ENCODE results near the gene GPATCH8.

GPATCH8 gene

GRCh38 chr17:44502598-44503146, 534 bp downstream of the GPATCH8 start:
- Histone ChIP-seq H3K36me3 (no peaks in the 10 kb centered on the region; the same call in 1 of the 2 replicates), H3K4me1 (0 out of 2 replicates have a peak, but pooled peaks cover 3% of the 10 kb centered on the region), H3K9me3 (no peaks in the 10 kb centered on the region), H3K27me3 (no peaks in the 10 kb centered on the region), H3K4me3 (ENCODE audit: low read depth, low read length) (peak overlapping the region; percentile 66)
- no peak for TF ChIP-seq CTCF (IDR thresholded peaks at IDR 0.05; ENCODE audit: low read depth, low read length)
- DNase-seq = peak; percentile 52

GRCh38 chr17:44501866-44502375, 1.3 kb downstream of the GPATCH8 start:
- H3K36me3 ChIP-seq = no peaks in the 10 kb centered on the region; the same call in 1 of the 2 replicates
- TF ChIP-seq CTCF (IDR thresholded peaks at IDR 0.05; ENCODE audit: low read depth, low read length) = no peak
- H3K4me1 ChIP-seq = 0 out of 2 replicates have a peak, but pooled peaks cover 3% of the 10 kb centered on the region
- H3K27me3 ChIP-seq = no peaks in the 10 kb centered on the region
- DNase-seq = no peak
- peak overlapping the region; percentile 66 for H3K4me3 ChIP-seq (ENCODE audit: low read depth, low read length)
- H3K9me3 ChIP-seq = no peaks in the 10 kb centered on the region

GRCh38 chr17:44499722-44500121, 3.5 kb downstream of the GPATCH8 start:
- H3K9me3 ChIP-seq = no peaks in the 10 kb centered on the region
- 0 out of 2 replicates have a peak, but pooled peaks cover 3% of the 10 kb centered on the region for H3K4me1 ChIP-seq
- no peak overlapping the region for H3K4me3 ChIP-seq (ENCODE audit: low read depth, low read length)
- no peaks in the 10 kb centered on the region for H3K27me3 ChIP-seq
- H3K36me3 ChIP-seq = no peaks in the 10 kb centered on the region; the same call in 1 of the 2 replicates
- no peak for DNase-seq
- no peak for TF ChIP-seq CTCF (IDR thresholded peaks at IDR 0.05; ENCODE audit: low read depth, low read length)

- H3K4me3 ChIP-seq (ENCODE audit: low read depth, low read length) = no peak overlapping the region
- H3K4me1 ChIP-seq = no peaks in the 10 kb centered on the region
- no peaks in the 10 kb centered on the region; the same call in 1 of the 2 replicates for H3K36me3 ChIP-seq
- no peak for DNase-seq
- no peak for TF ChIP-seq CTCF (IDR thresholded peaks at IDR 0.05; ENCODE audit: low read depth, low read length)
- no peaks in the 10 kb centered on the region for H3K27me3 ChIP-seq
- H3K9me3 ChIP-seq = no peaks in the 10 kb centered on the region
These were observed 6.4 kb downstream of the GPATCH8 start for GRCh38 chr17:44496815-44497214.

GRCh38 chr17:44493339-44493738, 9.9 kb downstream of the GPATCH8 start:
- no peak overlapping the region for H3K4me3 ChIP-seq (ENCODE audit: low read depth, low read length)
- H3K9me3 ChIP-seq = no peaks in the 10 kb centered on the region; the same call in 1 of the 2 replicates
- peaks cover 5% of the 10 kb centered on the region for H3K36me3 ChIP-seq
- H3K4me1 ChIP-seq = no peaks in the 10 kb centered on the region
- no peaks in the 10 kb centered on the region for H3K27me3 ChIP-seq
- TF ChIP-seq CTCF (IDR thresholded peaks at IDR 0.05; ENCODE audit: low read depth, low read length) = no peak
- no peak for DNase-seq

- H3K27me3 ChIP-seq = no peaks in the 10 kb centered on the region
- no peak for TF ChIP-seq CTCF (IDR thresholded peaks at IDR 0.05; ENCODE audit: low read depth, low read length)
These were observed 10.4 kb downstream of the GPATCH8 start for GRCh38 chr17:44492706-44493272.

More at GRCh38 chr17:44492706-44493272, 10.4 kb downstream of the GPATCH8 start:
- DNase-seq = no peak
- H3K9me3 ChIP-seq = no peaks in the 10 kb centered on the region; the same call in 1 of the 2 replicates
- H3K4me3 ChIP-seq (ENCODE audit: low read depth, low read length) = no peak overlapping the region
- H3K4me1 ChIP-seq = no peaks in the 10 kb centered on the region
- H3K36me3 ChIP-seq = peaks cover 5% of the 10 kb centered on the region
